H1 (cell line): ENCODE data around the gene HSD17B2. TPM values are rescaled to one million over a fixed set of nuclear protein-coding genes. Genes with fewer than 3 reads are reported as not detected.

ENCODE experiments used
- CTCF ChIA-PET: fragments of 300-600 bp; sonication (Branson Sonifier 250); formaldehyde crosslinking; loops from one replicate; lab custom pipeline; 2021; ENCODE audit not compliant: partially characterized antibody; lab: Charles Lee
- POLR2A ChIA-PET: fragments of 300-600 bp; sonication (Branson Sonifier 250); formaldehyde crosslinking; loops from one replicate; lab custom pipeline; 2021; ENCODE audit warnings: inconsistent platforms; ENCODE audit not compliant: partially characterized antibody; lab: Charles Lee
- DNase-seq, 2 experiments: peaks; one replicate each; pipeline versions ENCODE4 v3.0.0 to v3.0.0-alpha.2; 2010 to 2022; ENCODE audit warnings: low spot score in 2 of 2, low read depth in 1 of 2, mixed read lengths in 1 of 2
- FAIRE-seq: peaks from 2 replicates; lab custom pipeline; 2011; peaks lifted over from hg19 to GRCh38; lab: Jason Lieb, UNC
- H2AFZ ChIP-seq: 2 replicates; pipeline ENCODE4 v1.8.1; 2012; ENCODE audit warnings: low read length, inconsistent platforms
- H2AK5ac ChIP-seq: 2 replicates; pipeline ENCODE4 v1.6.1; 2013; ENCODE audit warnings: low read depth, low read length
- H2BK120ac ChIP-seq: replicated peaks from 2 replicates; pipeline ENCODE3; 2013; ENCODE audit warnings: low read depth, low read length, inconsistent platforms
- H2BK12ac ChIP-seq: 2 replicates; pipeline ENCODE4 v1.6.1; 2013; ENCODE audit warnings: low read depth, low read length
- H2BK15ac ChIP-seq: 2 replicates; pipeline ENCODE4 v1.6.1; 2013; ENCODE audit warnings: low read length
- H2BK20ac ChIP-seq: 2 replicates; pipeline ENCODE4 v1.6.1; 2013; ENCODE audit warnings: low read length
- H2BK5ac ChIP-seq: 2 replicates; pipeline ENCODE4 v1.6.1; 2013; ENCODE audit warnings: low read depth, low read length
- H3K14ac ChIP-seq: 2 replicates; pipeline ENCODE4 v1.6.1; 2013; ENCODE audit warnings: inconsistent platforms; ENCODE audit not compliant: insufficient read length
- H3K18ac ChIP-seq: 2 replicates; pipeline ENCODE4 v1.6.1; 2013; ENCODE audit warnings: low read length; ENCODE audit errors: extremely low read depth
- H3K23ac ChIP-seq: 2 replicates; pipeline ENCODE4 v1.6.1; 2013; ENCODE audit warnings: inconsistent platforms; ENCODE audit not compliant: insufficient read length
- H3K23me2 ChIP-seq: 2 replicates; pipeline ENCODE4 v1.6.1; 2013; ENCODE audit warnings: low read depth, low read length
- H3K27ac ChIP-seq: 2 replicates; pipeline ENCODE4 v1.6.1; 2011; ENCODE audit warnings: low read depth, low read length, inconsistent platforms
- H3K27me3 ChIP-seq, 4 experiments: replicated peaks in 1 of 4; 1 replicate in 1 of 4; 2 replicates in 3 of 4; pipeline versions ENCODE4 v1.6.1 to v1.8.1; 2011 to 2013; ENCODE audit warnings: low read length in 3 of 4, mild to moderate bottlenecking in 3 of 4, inconsistent platforms in 2 of 4, mixed read lengths in 2 of 4, moderate library complexity in 1 of 4; ENCODE audit not compliant: control insufficient read depth in 3 of 4, insufficient read depth in 3 of 4; ENCODE audit errors: extremely low read depth in 1 of 4
- H3K36me3 ChIP-seq, 4 experiments: 2 replicates each; pipeline versions ENCODE4 v1.6.1 to v1.8.1; 2011 to 2013; ENCODE audit warnings: mild to moderate bottlenecking in 4 of 4, low read length in 3 of 4, moderate library complexity in 2 of 4, control low read depth in 1 of 4, inconsistent platforms in 1 of 4; ENCODE audit not compliant: insufficient read depth in 4 of 4, control insufficient read depth in 2 of 4
- H3K4ac ChIP-seq: replicated peaks from 2 replicates; pipeline ENCODE3; 2013; ENCODE audit warnings: low read length, low read depth, mixed read lengths, inconsistent platforms; ENCODE audit not compliant: insufficient read length
- H3K4me1 ChIP-seq, 4 experiments: replicated peaks in 1 of 4; 1 replicate in 1 of 4; 2 replicates in 3 of 4; pipeline versions ENCODE4 v1.6.1 to v1.8.1; 2011 to 2013; ENCODE audit warnings: low read length in 3 of 4, inconsistent platforms in 2 of 4, mixed read lengths in 1 of 4; ENCODE audit not compliant: insufficient read depth in 4 of 4, control insufficient read depth in 3 of 4
- H3K4me2 ChIP-seq, 2 experiments: 2 replicates each; pipeline versions ENCODE4 v1.6.1 to v1.8.1; 2011 to 2013; ENCODE audit warnings: low read depth in 2 of 2, low read length in 2 of 2, control low read depth in 1 of 2, inconsistent platforms in 1 of 2, mild to moderate bottlenecking in 1 of 2; ENCODE audit not compliant: insufficient read depth in 1 of 2
- H3K4me3 ChIP-seq, 4 experiments: fragments of 200-600, 300-600 bp in 1 of 4; sonication (generic), shearing (Covaris generic), sonication (Bioruptor Twin) in 1 of 4; 2 replicates each; pipeline versions ENCODE4 v1.5.1 to v1.8.1; 2011 to 2016; ENCODE audit warnings: low read length in 4 of 4, low read depth in 3 of 4, control low read depth in 2 of 4, inconsistent platforms in 2 of 4, mild to moderate bottlenecking in 2 of 4, mixed read lengths in 1 of 4, moderate library complexity in 1 of 4; ENCODE audit not compliant: insufficient read depth in 2 of 4; ENCODE audit errors: extremely low read depth in 1 of 4
- H3K56ac ChIP-seq: replicated peaks from 2 replicates; pipeline ENCODE3; 2013; ENCODE audit warnings: low read depth, mild to moderate bottlenecking, mixed read lengths, low read length, inconsistent platforms; ENCODE audit not compliant: insufficient read length
- H3K79me1 ChIP-seq: 2 replicates; pipeline ENCODE4 v1.6.1; 2013; ENCODE audit warnings: low read depth, low read length, control low read depth
- H3K79me2 ChIP-seq, 2 experiments: 2 replicates each; pipeline versions ENCODE4 v1.6.1 to v1.8.1; 2012 to 2013; ENCODE audit warnings: low read length in 2 of 2, mild to moderate bottlenecking in 2 of 2, inconsistent platforms in 1 of 2; ENCODE audit not compliant: insufficient read depth in 2 of 2, control insufficient read depth in 1 of 2
- H3K9ac ChIP-seq, 4 experiments: replicated peaks in 1 of 4; 1 replicate in 1 of 4; 2 replicates in 3 of 4; pipeline versions ENCODE4 v1.6.1 to v1.8.1; 2011 to 2013; ENCODE audit warnings: low read depth in 3 of 4, low read length in 3 of 4, control low read depth in 2 of 4, mild to moderate bottlenecking in 2 of 4, moderate library complexity in 2 of 4, inconsistent platforms in 1 of 4; ENCODE audit errors: extremely low read depth in 1 of 4
- H3K9me3 ChIP-seq, 2 experiments: 2 replicates each; pipeline versions ENCODE4 v1.6.1 to v1.8.1; 2012 to 2013; ENCODE audit warnings: mild to moderate bottlenecking in 2 of 2, moderate library complexity in 2 of 2, control low read depth in 1 of 2, inconsistent platforms in 1 of 2, low read depth in 1 of 2, low read length in 1 of 2, mixed read lengths in 1 of 2; ENCODE audit not compliant: insufficient read depth in 2 of 2
- H4K20me1 ChIP-seq, 2 experiments: replicated peaks in 1 of 2; 2 replicates each; pipeline versions ENCODE3 to v1.8.1; 2011 to 2013; ENCODE audit warnings: inconsistent platforms in 2 of 2, low read length in 2 of 2, mild to moderate bottlenecking in 1 of 2; ENCODE audit not compliant: insufficient read depth in 2 of 2, control insufficient read depth in 1 of 2
- H4K5ac ChIP-seq: 2 replicates; pipeline ENCODE4 v1.6.1; 2013; ENCODE audit warnings: low read length, low read depth, mixed read lengths, inconsistent platforms; ENCODE audit not compliant: insufficient read length
- H4K8ac ChIP-seq: 2 replicates; pipeline ENCODE4 v1.8.0; 2013; ENCODE audit warnings: mild to moderate bottlenecking, moderate library complexity, low read length, inconsistent platforms; ENCODE audit not compliant: insufficient read depth; ENCODE audit errors: extremely low read depth
- H4K91ac ChIP-seq: replicated peaks from 2 replicates; pipeline ENCODE3; 2013; ENCODE audit warnings: low read length, mixed read lengths, inconsistent platforms; ENCODE audit not compliant: insufficient read length
- BACH1 ChIP-seq: IDR thresholded peaks from 2 replicates; pipeline ENCODE4 v1.6.1; 2012; ENCODE audit warnings: low read length, improper control_type of control experiment
- CEBPB ChIP-seq: IDR thresholded peaks from 2 replicates; pipeline ENCODE4 v1.6.1; 2012; ENCODE audit warnings: low read depth, low read length
- FOSL1 ChIP-seq: IDR thresholded peaks from 2 replicates; pipeline ENCODE4 v1.6.1; 2011; ENCODE audit warnings: mild to moderate bottlenecking, low read depth, low read length, moderate library complexity; ENCODE audit not compliant: insufficient read depth
- GABPA ChIP-seq: IDR thresholded peaks from 2 replicates; pipeline ENCODE4 v1.6.1; 2011; ENCODE audit warnings: mild to moderate bottlenecking, low read length, moderate library complexity, borderline replicate concordance; ENCODE audit not compliant: insufficient read depth
- PHF8 ChIP-seq: fragments of 200-600 bp; sonication (generic); conservative IDR thresholded peaks from 2 replicates; pipeline ENCODE4 v1.7.1; 2012; ENCODE audit warnings: low read depth, mild to moderate bottlenecking, inconsistent platforms, low read length, moderate library complexity
- RFX5 ChIP-seq: IDR thresholded peaks from 2 replicates; pipeline ENCODE4 v1.6.1; 2011; ENCODE audit warnings: low read depth, low read length, improper control_type of control experiment, borderline replicate concordance
- RNF2 ChIP-seq: fragments of 200-900, 300-1000 bp; sonication (generic); IDR thresholded peaks from 2 replicates; pipeline ENCODE4 v1.7.1; 2016; ENCODE audit warnings: borderline replicate concordance, low read depth, mild to moderate bottlenecking, antibody characterized with exemption, low read length; ENCODE audit not compliant: poor library complexity, severe bottlenecking; ENCODE audit errors: missing control alignments
- SAP30 ChIP-seq: fragments of 300-600 bp; sonication (generic); IDR thresholded peaks from 2 replicates; pipeline ENCODE4 v1.7.1; 2012; ENCODE audit warnings: low read length, moderate library complexity, mild to moderate bottlenecking, inconsistent platforms; ENCODE audit not compliant: insufficient read depth, insufficient replicate concordance
- SIN3A ChIP-seq, 2 experiments: IDR thresholded peaks in 1 of 2; conservative IDR thresholded peaks in 1 of 2; 2 replicates each; pipeline ENCODE4 v1.6.1; 2011 to 2012; ENCODE audit warnings: low read length in 2 of 2, improper control_type of control experiment in 1 of 2, low read depth in 1 of 2, mild to moderate bottlenecking in 1 of 2
- SP4 ChIP-seq: IDR thresholded peaks from 2 replicates; pipeline ENCODE4 v1.6.1; 2012; ENCODE audit warnings: low read length, inconsistent platforms
- SUZ12 ChIP-seq: fragments of 200-600 bp; sonication (generic); IDR thresholded peaks from 2 replicates; pipeline ENCODE4 v1.6.1; 2012; ENCODE audit warnings: mild to moderate bottlenecking, inconsistent platforms, low read length, moderate library complexity, mixed read lengths
- TCF12 ChIP-seq: IDR thresholded peaks from 2 replicates; pipeline ENCODE4 v1.6.1; 2011; ENCODE audit warnings: low read depth, mild to moderate bottlenecking, low read length
- TEAD4 ChIP-seq: IDR thresholded peaks from 2 replicates; pipeline ENCODE4 v1.6.1; 2012; ENCODE audit warnings: low read depth, low read length, inconsistent platforms, mixed read lengths
- ZNF274 ChIP-seq: IDR thresholded peaks from 2 replicates; pipeline ENCODE4 v1.7.0; 2012; ENCODE audit warnings: low read length, borderline replicate concordance; ENCODE audit errors: extremely low read depth
- WGBS, 2 experiments: shearing (Covaris generic) in 1 of 2; methylation state at CpG; one replicate each; pipeline versions ENCODE4 v1.1.6 to v1.1.7; 2013 to 2015; ENCODE audit warnings: low lambda C conversion rate in 2 of 2, mixed read lengths in 2 of 2, inconsistent platforms in 1 of 2, low coverage in 1 of 2, missing lambda C conversion rate in 1 of 2; ENCODE audit not compliant: insufficient replicate concordance in 2 of 2, insufficient coverage in 1 of 2, insufficient read length in 1 of 2; ENCODE audit errors: extremely low coverage in 1 of 2, missing lambda C conversion rate in 1 of 2; 5-methylcytosine and 5-hydroxymethylcytosine counted together
- polyA plus RNA-seq, 7 experiments: library from polyadenylated mRNA; depleted of rRNA in 3 of 7; stranded (reverse) in 5 of 7; unstranded in 2 of 7; fragments of >200 nt in 5 of 7; fragments of 200-250 nt in 2 of 7; gene quantifications; 1 replicate in 5 of 7; 2 replicates in 1 of 7; 4 replicates in 1 of 7; pipeline versions ENCODE4 v1.2.1 to v1.2.3, GENCODE V29; 2011 to 2013; ENCODE audit warnings: missing spikeins in 2 of 7, mixed read lengths in 2 of 7
- total RNA-seq: library from RNA; stranded (reverse); fragmentation: NEBNext Ultra II Directional; extraction: Animal tissue kit (Norgen Biotek cat#: 25700); gene quantifications from 2 replicates; pipeline ENCODE4 v1.2.1, GENCODE V29; 2021

The HSD17B2 gene
- total and polyA plus RNA-seq, 2 of the 8 experiments (the other 6 are each of a cell fraction or from before 2014, with no cell fraction given) = not detected

- no peak overlapping the region for H2BK12ac ChIP-seq
- no peaks in the 10 kb centered on the region; a peak in 1 of 7 replicates for H3K27me3 ChIP-seq
- DNase-seq (no peak), FAIRE-seq (no peak)
- CTCF ChIA-PET = no interaction called here
- no peak overlapping the region for H3K9ac ChIP-seq
- H3K4me3 ChIP-seq = no peak overlapping the region
- H3K79me2 ChIP-seq = no peaks in the 10 kb centered on the region
- H3K4me2 ChIP-seq = no peak overlapping the region
- H3K23ac ChIP-seq = no peak overlapping the region
- H3K56ac ChIP-seq = no peak overlapping the region
- no peak overlapping the region for H3K4ac ChIP-seq
- no peak overlapping the region for H4K8ac ChIP-seq
- H2AFZ ChIP-seq = no peak overlapping the region
- H2BK120ac ChIP-seq = no peak overlapping the region
- H2BK5ac ChIP-seq = no peak overlapping the region
- no peak overlapping the region for H2AK5ac ChIP-seq
- POLR2A ChIA-PET = no interaction called here
- no peak for TF ChIP-seq BACH1
- no peak for TF ChIP-seq SUZ12
- no peak for TF ChIP-seq PHF8
- TF ChIP-seq TEAD4 = no peak
- no peak for TF ChIP-seq ZNF274
- TF ChIP-seq SP4 = no peak
- TF ChIP-seq SAP30 = no peak
- TF ChIP-seq CEBPB = no peak
- no peak for TF ChIP-seq RNF2
- TF ChIP-seq GABPA = no peak
- TF ChIP-seq TCF12 = no peak
- no peak for TF ChIP-seq SIN3A (conservative IDR thresholded peaks at IDR 0.05 in 1 of 2, IDR thresholded peaks at IDR 0.05 in 1 of 2; ENCODE audit: low read depth in 1 of 2, low read length in 2 of 2)
- TF ChIP-seq FOSL1 = no peak
- no peak for TF ChIP-seq RFX5
- no peaks in the 10 kb centered on the region for H4K20me1 ChIP-seq
- peaks cover 0 to 49% (median 22%) of the 10 kb centered on the region in 4 experiments; a peak in 7 of 8 replicates for H3K36me3 ChIP-seq
- no peak overlapping the region for H3K18ac ChIP-seq
- H3K79me1 ChIP-seq = no peaks in the 10 kb centered on the region
- H2BK20ac ChIP-seq = no peak overlapping the region
- H3K27ac ChIP-seq = no peak overlapping the region
- H3K14ac ChIP-seq = no peak overlapping the region
- no peak overlapping the region for H2BK15ac ChIP-seq
- H3K23me2 ChIP-seq = peaks cover 2% of the 10 kb centered on the region; the same call in 1 of the 2 replicates
- 62% methylated on average over 3 of the region's 3 CpGs; no CpG with 5 or more reads in 1 of the 2 experiments for WGBS, 2 experiments
- H4K91ac ChIP-seq = no peak overlapping the region
- H4K5ac ChIP-seq = no peak overlapping the region
- H3K4me1 ChIP-seq = no peaks in the 10 kb centered on the region
- no peaks in the 10 kb centered on the region for H3K9me3 ChIP-seq
Observed at GRCh38 chr16:82146556-82146955, 111.5 kb downstream of the HSD17B2 start.
